Peyer's patch (tissue), 4 donors: Measurements from ENCODE around the gene APPL1. TPM values are rescaled to one million over a fixed set of nuclear protein-coding genes. Genes with fewer than 3 reads are reported as not detected.
A peak's percentile ranks its signal among the peaks of the same experiment; 100 is the strongest.
"Not testable (repeated sequence)": the region's sequence is repeated elsewhere in the genome, so short reads cannot be mapped to it uniquely, and the experiment has no call there.

ENCODE experiments used
- DNase-seq, 3 donors: peaks; one replicate each; pipeline ENCODE4 v3.0.0-alpha.2; 2017 to 2019
- H3K27ac ChIP-seq, 4 donors: fragments of 200-600 bp; sonication (generic); one replicate each; pipeline ENCODE4 v1.5.1; 2016 to 2019
- H3K27me3 ChIP-seq, 2 donors: fragments of 200-600 bp; sonication (generic); one replicate each; pipeline ENCODE4 v1.5.1; 2019
- H3K36me3 ChIP-seq, 3 donors: fragments of 200-600 bp; sonication (generic); one replicate each; pipeline ENCODE4 v1.5.1; 2016 to 2019
- H3K4me1 ChIP-seq, 4 donors: fragments of 200-600 bp; sonication (generic); one replicate each; pipeline ENCODE4 v1.5.1; 2016 to 2019
- H3K4me3 ChIP-seq, 4 donors: fragments of 200-600 bp; sonication (generic); 1 replicate in 3 of 4; 2 replicates in 1 of 4; pipeline ENCODE4 v1.5.1; 2016 to 2019; ENCODE audit warnings: mild to moderate bottlenecking in 1 of 4
- H3K9me3 ChIP-seq, 4 donors: fragments of 200-600 bp; sonication (generic); one replicate each; pipeline ENCODE4 v1.5.1; 2016 to 2019; ENCODE audit warnings: mild to moderate bottlenecking in 1 of 4
- POLR2A ChIP-seq, 2 donors: fragments of 450-650 bp; IDR thresholded peaks; one replicate each; pipeline ENCODE4 v1.5.1; 2017; ENCODE audit warnings: antibody characterized with exemption in 2 of 2, mild to moderate bottlenecking in 2 of 2, moderate library complexity in 2 of 2
- total RNA-seq, 4 donors: library from RNA; depleted of rRNA; stranded (reverse); fragments of >200 nt; gene quantifications; one replicate each; pipeline ENCODE4 v1.1.0, GENCODE V29; 2016
- TF ChIP-seq, protein P1 (sequence below), 6 experiments: fragments of 450-650 bp in 4 of 6; fragments of 200-600 bp in 2 of 6; sonication (generic) in 1 of 6; IDR thresholded peaks; one replicate each; pipeline ENCODE4 v1.5.1; 2017 to 2019; ENCODE audit warnings: antibody characterized with exemption in 6 of 6, mild to moderate bottlenecking in 3 of 6, moderate library complexity in 1 of 6

APPL1 gene
- total RNA-seq, 4 donors from 2014 or later, result 28.6 to 39.2 (median 33.0) TPM

DNA sequence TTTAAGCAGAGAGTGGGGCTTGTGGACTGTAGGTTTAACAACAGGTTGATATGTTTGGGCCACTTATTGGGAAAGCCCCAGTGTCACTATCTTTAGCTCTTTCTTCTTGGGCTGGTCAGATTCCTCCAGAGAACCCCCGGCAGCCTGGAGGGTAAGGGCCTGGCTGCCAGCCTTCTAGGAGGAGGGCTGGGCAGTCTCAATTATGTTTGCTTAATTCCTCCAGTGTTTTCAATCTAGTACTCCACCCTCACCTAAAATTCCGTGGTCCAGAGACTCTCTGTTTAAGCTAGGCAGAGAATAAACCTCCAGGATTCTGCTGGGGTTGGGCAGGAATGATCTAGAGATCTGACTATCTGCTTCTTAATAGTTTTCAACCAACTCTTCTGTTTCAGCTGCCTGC is 59.7 kb downstream of the APPL1 start:
- Histone ChIP-seq H3K27me3 (no peaks in the 10 kb centered on the region), H3K4me1 (no peaks in the 10 kb centered on the region), H3K36me3 (no peaks in the 10 kb centered on the region), H3K27ac (no peak overlapping the region), H3K4me3 (no peak overlapping the region), H3K9me3 (no peaks in the 10 kb centered on the region)
- DNase-seq, result no peak
- no peak for TF ChIP-seq POLR2A (IDR thresholded peaks at IDR 0.05)
- TF ChIP-seq, protein P1, sequence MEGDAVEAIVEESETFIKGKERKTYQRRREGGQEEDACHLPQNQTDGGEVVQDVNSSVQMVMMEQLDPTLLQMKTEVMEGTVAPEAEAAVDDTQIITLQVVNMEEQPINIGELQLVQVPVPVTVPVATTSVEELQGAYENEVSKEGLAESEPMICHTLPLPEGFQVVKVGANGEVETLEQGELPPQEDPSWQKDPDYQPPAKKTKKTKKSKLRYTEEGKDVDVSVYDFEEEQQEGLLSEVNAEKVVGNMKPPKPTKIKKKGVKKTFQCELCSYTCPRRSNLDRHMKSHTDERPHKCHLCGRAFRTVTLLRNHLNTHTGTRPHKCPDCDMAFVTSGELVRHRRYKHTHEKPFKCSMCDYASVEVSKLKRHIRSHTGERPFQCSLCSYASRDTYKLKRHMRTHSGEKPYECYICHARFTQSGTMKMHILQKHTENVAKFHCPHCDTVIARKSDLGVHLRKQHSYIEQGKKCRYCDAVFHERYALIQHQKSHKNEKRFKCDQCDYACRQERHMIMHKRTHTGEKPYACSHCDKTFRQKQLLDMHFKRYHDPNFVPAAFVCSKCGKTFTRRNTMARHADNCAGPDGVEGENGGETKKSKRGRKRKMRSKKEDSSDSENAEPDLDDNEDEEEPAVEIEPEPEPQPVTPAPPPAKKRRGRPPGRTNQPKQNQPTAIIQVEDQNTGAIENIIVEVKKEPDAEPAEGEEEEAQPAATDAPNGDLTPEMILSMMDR (IDR thresholded peaks at IDR 0.05), result no peak

DNA sequence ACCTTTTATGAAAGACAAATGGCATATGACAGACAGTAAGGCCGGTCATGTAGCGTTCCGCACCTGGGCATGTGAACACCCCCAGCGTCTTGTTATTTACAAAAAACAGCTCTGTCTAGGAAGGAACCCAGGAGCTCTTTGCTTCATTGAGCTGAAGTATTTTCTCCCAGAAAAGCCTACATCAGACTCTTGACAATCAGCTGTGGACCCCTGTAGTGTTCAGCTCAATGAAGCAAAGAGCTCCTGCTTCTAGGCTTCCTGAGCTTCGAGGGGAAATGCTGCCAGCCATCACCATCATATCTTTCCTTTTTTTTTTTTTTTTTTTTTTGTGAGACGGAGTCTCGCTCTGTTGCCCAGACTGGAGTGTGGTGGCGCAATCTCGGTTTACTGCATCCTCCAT is 60.9 kb downstream of the APPL1 start:
- H3K9me3 ChIP-seq, result no peaks in the 10 kb centered on the region
- H3K4me1 ChIP-seq, result no peaks in the 10 kb centered on the region
- no peak overlapping the region for H3K27ac ChIP-seq
- no peaks in the 10 kb centered on the region for H3K27me3 ChIP-seq
- no peak for DNase-seq
- TF ChIP-seq, protein P1 (IDR thresholded peaks at IDR 0.05), result no peak
- no peak for TF ChIP-seq POLR2A (IDR thresholded peaks at IDR 0.05)
- no peaks in the 10 kb centered on the region for H3K36me3 ChIP-seq
- no peak overlapping the region for H3K4me3 ChIP-seq

DNA sequence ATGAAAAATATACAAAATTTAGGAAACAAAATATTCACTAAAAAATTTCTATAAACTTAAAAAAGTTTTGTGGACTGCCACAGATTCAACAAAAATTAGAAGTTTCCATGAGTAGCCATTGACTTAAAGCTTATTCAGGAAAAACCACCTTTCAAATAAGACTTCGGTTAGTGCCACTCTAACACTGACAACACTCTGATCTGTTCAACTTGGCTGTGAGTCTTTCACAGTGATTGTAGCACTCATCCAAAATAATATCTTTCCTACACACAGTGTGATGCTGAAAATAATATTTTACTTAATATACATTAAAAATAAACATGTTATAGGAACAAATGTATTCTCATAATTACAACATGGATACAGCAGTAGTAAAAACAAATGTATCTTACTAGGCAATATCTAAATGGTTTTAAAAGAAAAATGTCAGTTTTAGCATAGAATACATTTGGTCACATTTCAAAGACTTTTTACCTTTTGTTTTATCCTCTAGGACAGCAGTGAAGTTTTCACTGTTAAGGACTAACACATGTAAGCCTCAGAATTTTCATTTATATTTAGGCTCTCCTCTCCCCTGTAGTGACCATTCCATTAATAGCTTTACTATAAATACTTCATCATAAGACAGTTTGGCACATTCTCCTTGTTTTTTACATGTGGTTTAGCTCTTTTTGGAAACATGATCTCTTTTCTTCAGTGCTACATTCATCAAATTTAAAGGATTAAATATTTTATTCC is 64.8 kb downstream of the APPL1 start, which contains the start of gene ASB14:
TSS of gene ASB14 (minus strand) at position 527 of the 738 bp plus-strand sequence. CDS start 652 bp downstream, outside the sequence.
- no peaks in the 10 kb centered on the region for H3K36me3 ChIP-seq
- no peak for DNase-seq
- H3K4me3 ChIP-seq, result no peak within 1 kb of the TSS
- no peaks in the 10 kb centered on the region for H3K9me3 ChIP-seq
- no peak for TF ChIP-seq POLR2A (IDR thresholded peaks at IDR 0.05)
- TF ChIP-seq, protein P1 (IDR thresholded peaks at IDR 0.05), result no peak
- H3K27me3 ChIP-seq, result no peaks in the 10 kb centered on the region
- no peak within 1 kb of the TSS for H3K27ac ChIP-seq
- no peaks in the 10 kb centered on the region for H3K4me1 ChIP-seq

DNA sequence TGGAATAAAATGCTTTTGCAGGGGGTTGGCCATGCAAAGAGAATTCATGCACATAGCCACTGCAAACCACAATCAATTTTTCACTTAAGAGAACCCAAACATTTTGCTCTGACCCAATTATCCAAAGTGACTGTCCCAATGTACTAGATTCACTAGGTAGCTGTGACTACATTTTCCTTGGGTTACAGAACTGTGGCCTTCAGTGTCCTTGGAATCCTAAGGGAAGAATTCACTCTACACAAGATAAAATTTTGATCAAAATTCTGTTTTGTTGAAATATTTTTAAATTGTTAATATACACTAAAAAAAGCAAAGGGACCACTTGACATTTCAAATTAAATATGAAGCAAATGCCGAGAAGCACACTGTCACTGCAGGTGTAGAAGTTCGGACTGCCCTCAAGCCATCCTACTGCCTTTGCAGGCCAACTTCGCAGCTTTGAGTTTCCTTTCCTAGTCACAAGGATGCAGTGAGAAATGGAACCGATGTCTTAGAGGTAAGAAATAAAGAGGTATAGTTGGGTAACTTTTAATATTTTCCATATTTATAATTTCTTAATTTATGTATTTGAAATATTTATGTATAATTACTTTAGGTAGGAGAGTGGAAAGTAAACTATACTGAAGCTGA is 65.5 kb downstream of the APPL1 start:
- Histone ChIP-seq H3K27ac (no peak overlapping the region), H3K27me3 (no peaks in the 10 kb centered on the region), H3K4me3 (no peak overlapping the region), H3K4me1 (no peaks in the 10 kb centered on the region), H3K9me3 (no peaks in the 10 kb centered on the region), H3K36me3 (no peaks in the 10 kb centered on the region)
- DNase-seq, result no peak
- TF ChIP-seq POLR2A (IDR thresholded peaks at IDR 0.05), result no peak
- TF ChIP-seq, protein P1 (IDR thresholded peaks at IDR 0.05), result no peak

DNA sequence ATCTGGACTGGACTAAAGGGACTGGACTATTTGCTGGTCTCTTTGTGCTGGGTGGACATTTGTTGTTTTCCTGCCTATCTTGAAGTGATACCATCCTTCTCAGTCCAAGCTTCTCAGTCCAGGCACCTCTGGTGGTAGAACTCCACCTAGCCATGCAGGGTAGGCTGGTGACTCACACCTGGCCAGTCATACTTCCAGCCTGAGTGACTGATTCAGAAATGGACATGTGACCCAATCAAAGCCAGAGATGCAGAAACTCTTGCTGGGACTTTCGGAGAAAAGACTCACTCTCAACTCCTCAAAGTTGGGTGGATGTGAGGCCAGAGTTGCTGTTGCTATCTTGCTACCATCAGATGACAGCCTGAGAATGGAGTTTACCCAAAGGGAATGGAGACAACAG is 70.5 kb downstream of the APPL1 start:
- peak in 1 of 3 donors; percentile 57 for DNase-seq

DNA sequence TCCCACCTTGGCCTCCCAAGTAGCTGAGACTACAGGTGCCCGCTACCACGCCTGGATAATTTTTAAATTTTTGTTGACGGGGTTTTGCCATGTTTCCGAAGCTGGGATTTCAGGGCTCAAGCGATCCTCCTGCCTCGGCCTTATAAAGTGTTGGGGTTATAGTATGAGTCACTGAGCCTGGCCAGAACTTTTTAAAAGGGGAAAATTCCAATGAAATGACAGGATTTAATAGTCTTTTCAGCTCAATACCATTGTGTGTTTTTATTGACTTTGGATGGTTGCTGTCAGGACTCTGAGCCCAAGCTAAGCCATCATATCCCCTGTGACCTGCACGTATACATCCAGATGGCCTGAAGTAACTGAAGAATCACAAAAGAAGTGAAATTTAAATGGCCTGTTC is 76.0 kb downstream of the APPL1 start:
- not testable (repeated sequence) for H3K4me1 ChIP-seq, H3K27me3 ChIP-seq, H3K36me3 ChIP-seq, H3K27ac ChIP-seq, H3K4me3 ChIP-seq, DNase-seq, H3K9me3 ChIP-seq

More for the DNA sequence above, 70.5 kb downstream of the APPL1 start:
- Histone ChIP-seq H3K36me3 (no peaks in the 10 kb centered on the region), H3K9me3 (no peaks in the 10 kb centered on the region), H3K4me1 (no peaks in the 10 kb centered on the region), H3K27me3 (no peaks in the 10 kb centered on the region), H3K27ac (no peak overlapping the region), H3K4me3 (no peak overlapping the region)
- TF ChIP-seq, protein P1 (IDR thresholded peaks at IDR 0.05), result peak in 2 of 6 experiments; percentile 11
- TF ChIP-seq POLR2A (IDR thresholded peaks at IDR 0.05), result no peak
